Keratinocyte (primary cell): ENCODE data around the gene EIF2S1. TPM values are rescaled to one million over a fixed set of nuclear protein-coding genes. Genes with fewer than 3 reads are reported as not detected.

Experiments
- DNase-seq: peaks from one replicate; pipeline ENCODE4 v3.0.0-alpha.2; 2011; ENCODE audit warnings: low read depth, missing footprints, low spot score
- FAIRE-seq: peaks from 2 replicates; lab custom pipeline; 2011; peaks lifted over from hg19 to GRCh38; lab: Jason Lieb, UNC
- H2AFZ ChIP-seq: 2 replicates; pipeline ENCODE4 v1.6.0; 2012; ENCODE audit warnings: low read length, control low read depth, inconsistent platforms; ENCODE audit not compliant: control insufficient read depth
- H3K27ac ChIP-seq: 2 replicates; pipeline ENCODE4 v1.5.1; 2011; ENCODE audit warnings: low read length; ENCODE audit not compliant: control insufficient read depth, insufficient read depth
- H3K27me3 ChIP-seq: 3 replicates; pipeline ENCODE4 v1.6.0; 2011; ENCODE audit warnings: low read length; ENCODE audit not compliant: control insufficient read depth, insufficient read depth; ENCODE audit errors: extremely low read depth
- H3K36me3 ChIP-seq, 2 experiments: 2 replicates in 1 of 2; 3 replicates in 1 of 2; pipeline ENCODE4 v1.5.1; 2011; ENCODE audit warnings: low read length in 2 of 2, mild to moderate bottlenecking in 1 of 2; ENCODE audit not compliant: control insufficient read depth in 2 of 2, insufficient read depth in 2 of 2; ENCODE audit errors: extremely low read depth in 1 of 2
- H3K4me1 ChIP-seq: 3 replicates; pipeline ENCODE4 v1.5.1; 2011; ENCODE audit warnings: low read length; ENCODE audit not compliant: control insufficient read depth, insufficient read depth; ENCODE audit errors: extremely low read depth
- H3K4me2 ChIP-seq: 3 replicates; pipeline ENCODE4 v1.6.0; 2011; ENCODE audit warnings: low read depth, low read length; ENCODE audit not compliant: control insufficient read depth, insufficient read depth; ENCODE audit errors: extremely low read depth
- H3K4me3 ChIP-seq, 3 experiments: fragments of 200-600 bp in 1 of 3; sonication (generic) in 1 of 3; 2 replicates in 2 of 3; 3 replicates in 1 of 3; pipeline ENCODE4 v1.5.1; 2011 to 2016; ENCODE audit warnings: low read length in 3 of 3, mild to moderate bottlenecking in 3 of 3, control low read depth in 2 of 3, inconsistent platforms in 1 of 3, low read depth in 1 of 3, mixed read lengths in 1 of 3, mixed run types in 1 of 3, moderate library complexity in 1 of 3; ENCODE audit not compliant: control insufficient read depth in 2 of 3, insufficient read depth in 2 of 3; ENCODE audit errors: extremely low read depth in 1 of 3
- H3K79me2 ChIP-seq: 2 replicates; pipeline ENCODE4 v1.6.0; 2012; ENCODE audit warnings: low read length; ENCODE audit not compliant: control insufficient read depth, insufficient read depth
- H3K9ac ChIP-seq: 3 replicates; pipeline ENCODE4 v1.6.0; 2011; ENCODE audit warnings: low read length; ENCODE audit not compliant: control insufficient read depth, insufficient read depth; ENCODE audit errors: extremely low read depth
- H3K9me1 ChIP-seq: 3 replicates; pipeline ENCODE4 v1.6.0; 2011; ENCODE audit warnings: low read length; ENCODE audit not compliant: control insufficient read depth, insufficient read depth; ENCODE audit errors: extremely low read depth
- H3K9me3 ChIP-seq: 2 replicates; pipeline ENCODE4 v1.5.1; 2012; ENCODE audit warnings: low read depth, low read length; ENCODE audit not compliant: control insufficient read depth
- H4K20me1 ChIP-seq: 3 replicates; pipeline ENCODE4 v1.6.0; 2011; ENCODE audit warnings: low read length; ENCODE audit not compliant: control insufficient read depth, insufficient read depth; ENCODE audit errors: extremely low read depth
- CTCF ChIP-seq, 3 experiments: IDR thresholded peaks in 1 of 3; conservative IDR thresholded peaks in 1 of 3; optimal IDR thresholded peaks in 1 of 3; 2 replicates in 2 of 3; 3 replicates in 1 of 3; pipeline versions ENCODE3 to v1.5.1; 2011; ENCODE audit warnings: low read length in 3 of 3, mild to moderate bottlenecking in 3 of 3, moderate library complexity in 2 of 3, control low read depth in 1 of 3, inconsistent platforms in 1 of 3; ENCODE audit not compliant: insufficient read depth in 2 of 3; ENCODE audit errors: extremely low read depth in 1 of 3
- EZH2 ChIP-seq: IDR thresholded peaks from one replicate; pipeline ENCODE4 v1.6.1; 2012; ENCODE audit warnings: inconsistent platforms, mild to moderate bottlenecking, low read length, moderate library complexity
- dilution Hi-C: fragments of 300-500 bp; cut with MboI; formaldehyde crosslinking; loops from one replicate; pipeline ENCODE4 v1.7.0; 2020; ENCODE audit warnings: low sequenced_read_pairs; ENCODE audit not compliant: extremely low pct_ligation_motif_present
- polyA plus RNA-seq, 5 experiments: library from polyadenylated mRNA; depleted of rRNA in 3 of 5; stranded (reverse) in 3 of 5; stranded (forward) in 1 of 5; unstranded in 1 of 5; fragments of >200 nt; gene quantifications; 1 replicate in 1 of 5; 2 replicates in 3 of 5; 3 replicates in 1 of 5; pipeline versions ENCODE4 v1.2.1 to v1.2.3, GENCODE V29; 2011 to 2012; ENCODE audit warnings: missing spikeins in 2 of 5, low read depth in 1 of 5, low replicate concordance in 1 of 5

EIF2S1 gene
- polyA plus RNA-seq, 1 donor (not counting 4 experiments of a cell fraction or from before 2014, with no cell fraction given): 294 TPM

- Histone ChIP-seq H3K4me2 (peak overlapping the region; percentile 97), H3K27ac (peak overlapping the region; percentile 100), H2AFZ (peak overlapping the region; percentile 21), H3K9ac (peak overlapping the region; percentile 98), H3K4me3 (peak overlapping the region; percentile 85 to 89 (median 88)), H3K9me3 (no peaks in the 10 kb centered on the region), H3K27me3 (no peaks in the 10 kb centered on the region), H4K20me1 (peaks cover 9% of the 10 kb centered on the region), H3K4me1 (peaks cover 44% of the 10 kb centered on the region), H3K36me3 (peaks cover 2 to 20% of the 10 kb centered on the region in 2 experiments), H3K79me2 (peaks cover 89% of the 10 kb centered on the region), H3K9me1 (peaks cover 2% of the 10 kb centered on the region)
- no peak for TF ChIP-seq EZH2
- no peak for TF ChIP-seq CTCF (optimal IDR thresholded peaks at IDR 0.05 in 1 of 3, IDR thresholded peaks at IDR 0.05 in 1 of 3, conservative IDR thresholded peaks at IDR 0.05 in 1 of 3; ENCODE audit: extremely low read depth in 1 of 3, insufficient read depth in 2 of 3, low read length in 3 of 3)
- FAIRE-seq: no peak
- no peak for DNase-seq
- dilution Hi-C loops: no loop called here
These were observed 979 bp upstream of the EIF2S1 start for GRCh38 chr14:67358924-67359774.

GRCh38 chr14:67360470-67361206 lies 510 bp downstream of the EIF2S1 start:
- Histone ChIP-seq H3K79me2 (peaks cover 89% of the 10 kb centered on the region), H3K4me1 (peaks cover 44% of the 10 kb centered on the region), H3K27me3 (no peaks in the 10 kb centered on the region), H4K20me1 (peaks cover 9% of the 10 kb centered on the region), H3K9me1 (peaks cover 2% of the 10 kb centered on the region), H2AFZ (peak overlapping the region; percentile 98), H3K4me2 (peak overlapping the region; percentile 97), H3K4me3 (peak overlapping the region; percentile 85 to 98 (median 88)), H3K9ac (peak overlapping the region; percentile 98), H3K36me3 (peaks cover 2 to 29% of the 10 kb centered on the region in 2 experiments), H3K27ac (peak overlapping the region; percentile 100), H3K9me3 (no peaks in the 10 kb centered on the region)
- TF ChIP-seq CTCF (optimal IDR thresholded peaks at IDR 0.05 in 1 of 3, IDR thresholded peaks at IDR 0.05 in 1 of 3, conservative IDR thresholded peaks at IDR 0.05 in 1 of 3; ENCODE audit: extremely low read depth in 1 of 3, insufficient read depth in 2 of 3, low read length in 3 of 3): no peak
- no peak for TF ChIP-seq EZH2
- no peak for FAIRE-seq
- dilution Hi-C loops: no loop called here
- DNase-seq: no peak
